ENCODE results near the gene CBX3.

DNA sequence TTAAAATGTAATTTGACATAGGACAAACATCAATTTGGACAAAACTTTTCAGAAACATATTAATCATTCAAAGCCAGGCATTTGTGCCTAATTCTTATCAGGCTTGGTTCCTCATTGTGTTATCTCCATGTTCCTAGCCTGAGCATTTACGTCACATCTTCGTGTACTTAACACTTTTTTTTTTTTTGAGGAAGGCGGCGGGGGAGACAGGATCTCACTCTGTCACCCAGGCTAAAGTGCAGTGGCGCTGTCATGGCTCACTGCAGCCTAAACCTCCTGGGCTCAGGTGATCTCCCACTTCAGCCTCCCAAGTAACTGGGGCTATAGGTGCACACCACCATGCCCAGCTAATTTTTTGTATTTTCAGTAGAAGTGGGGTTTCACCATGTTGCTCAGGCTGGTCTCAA, 20.8 kb upstream of the CBX3 start:
- TF ChIP-seq POLR2A (IDR thresholded peaks at IDR 0.05): no peak
- TF ChIP-seq, protein P1, sequence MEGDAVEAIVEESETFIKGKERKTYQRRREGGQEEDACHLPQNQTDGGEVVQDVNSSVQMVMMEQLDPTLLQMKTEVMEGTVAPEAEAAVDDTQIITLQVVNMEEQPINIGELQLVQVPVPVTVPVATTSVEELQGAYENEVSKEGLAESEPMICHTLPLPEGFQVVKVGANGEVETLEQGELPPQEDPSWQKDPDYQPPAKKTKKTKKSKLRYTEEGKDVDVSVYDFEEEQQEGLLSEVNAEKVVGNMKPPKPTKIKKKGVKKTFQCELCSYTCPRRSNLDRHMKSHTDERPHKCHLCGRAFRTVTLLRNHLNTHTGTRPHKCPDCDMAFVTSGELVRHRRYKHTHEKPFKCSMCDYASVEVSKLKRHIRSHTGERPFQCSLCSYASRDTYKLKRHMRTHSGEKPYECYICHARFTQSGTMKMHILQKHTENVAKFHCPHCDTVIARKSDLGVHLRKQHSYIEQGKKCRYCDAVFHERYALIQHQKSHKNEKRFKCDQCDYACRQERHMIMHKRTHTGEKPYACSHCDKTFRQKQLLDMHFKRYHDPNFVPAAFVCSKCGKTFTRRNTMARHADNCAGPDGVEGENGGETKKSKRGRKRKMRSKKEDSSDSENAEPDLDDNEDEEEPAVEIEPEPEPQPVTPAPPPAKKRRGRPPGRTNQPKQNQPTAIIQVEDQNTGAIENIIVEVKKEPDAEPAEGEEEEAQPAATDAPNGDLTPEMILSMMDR (IDR thresholded peaks at IDR 0.05): no peak
